H1 (cell line): Measurements from ENCODE around the gene PDP2. TPM values are rescaled to one million over a fixed set of nuclear protein-coding genes. Genes with fewer than 3 reads are reported as not detected.

Experiments used
- CBX5 ChIP-seq: fragments of 300-800, 300-1000 bp; sonication (generic); IDR thresholded peaks from 2 replicates; pipeline ENCODE4 v1.7.1; 2016; ENCODE audit warnings: antibody characterized with exemption, low read length, low read depth
- NANOG ChIP-seq: IDR thresholded peaks from 2 replicates; pipeline ENCODE4 v1.6.1; 2011; ENCODE audit warnings: low read length, low read depth, mild to moderate bottlenecking, inconsistent platforms; ENCODE audit not compliant: insufficient read depth, poor library complexity, severe bottlenecking
- TCF12 ChIP-seq: IDR thresholded peaks from 2 replicates; pipeline ENCODE4 v1.6.1; 2011; ENCODE audit warnings: low read depth, mild to moderate bottlenecking, low read length
- polyA plus RNA-seq, 7 experiments: library from polyadenylated mRNA; depleted of rRNA in 3 of 7; stranded (reverse) in 5 of 7; unstranded in 2 of 7; fragments of >200 nt in 5 of 7; fragments of 200-250 nt in 2 of 7; gene quantifications; 1 replicate in 5 of 7; 2 replicates in 1 of 7; 4 replicates in 1 of 7; pipeline versions ENCODE4 v1.2.1 to v1.2.3, GENCODE V29; 2011 to 2013; ENCODE audit warnings: missing spikeins in 2 of 7, mixed read lengths in 2 of 7
- total RNA-seq: library from RNA; stranded (reverse); fragmentation: NEBNext Ultra II Directional; extraction: Animal tissue kit (Norgen Biotek cat#: 25700); gene quantifications from 2 replicates; pipeline ENCODE4 v1.2.1, GENCODE V29; 2021
- TF ChIP-seq, protein P1 (sequence below): IDR thresholded peaks from 2 replicates; pipeline ENCODE4 v1.6.1; 2012; ENCODE audit warnings: low read length, inconsistent platforms

PDP2 gene
- total and polyA plus RNA-seq, 2 of the 8 experiments (the other 6 are each of a cell fraction or from before 2014, with no cell fraction given), result 11.7 to 36.5 TPM

DNA sequence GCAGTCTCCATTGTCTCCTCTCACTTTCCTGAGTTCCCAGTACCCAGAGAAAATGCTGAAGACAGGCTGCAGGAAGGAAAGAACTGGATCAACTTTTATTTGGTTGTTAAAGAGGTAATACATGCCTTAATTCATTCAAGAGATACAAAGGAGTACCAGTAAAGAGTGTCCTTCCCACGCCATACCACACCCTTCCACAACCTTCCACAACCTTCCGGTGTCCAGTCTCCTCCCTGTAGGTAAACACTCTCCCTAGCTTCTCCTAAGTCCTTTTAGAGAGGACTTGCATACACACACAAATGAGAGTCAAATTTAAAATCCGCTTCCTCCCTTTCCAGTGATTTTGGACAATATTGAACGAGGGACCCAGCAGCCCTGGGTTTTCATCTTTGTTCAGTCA lies 38.9 kb upstream of the PDP2 start (continued):
- TF ChIP-seq, protein P1, sequence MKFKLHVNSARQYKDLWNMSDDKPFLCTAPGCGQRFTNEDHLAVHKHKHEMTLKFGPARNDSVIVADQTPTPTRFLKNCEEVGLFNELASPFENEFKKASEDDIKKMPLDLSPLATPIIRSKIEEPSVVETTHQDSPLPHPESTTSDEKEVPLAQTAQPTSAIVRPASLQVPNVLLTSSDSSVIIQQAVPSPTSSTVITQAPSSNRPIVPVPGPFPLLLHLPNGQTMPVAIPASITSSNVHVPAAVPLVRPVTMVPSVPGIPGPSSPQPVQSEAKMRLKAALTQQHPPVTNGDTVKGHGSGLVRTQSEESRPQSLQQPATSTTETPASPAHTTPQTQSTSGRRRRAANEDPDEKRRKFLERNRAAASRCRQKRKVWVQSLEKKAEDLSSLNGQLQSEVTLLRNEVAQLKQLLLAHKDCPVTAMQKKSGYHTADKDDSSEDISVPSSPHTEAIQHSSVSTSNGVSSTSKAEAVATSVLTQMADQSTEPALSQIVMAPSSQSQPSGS, result no peak
- no peak for TF ChIP-seq TCF12
- no peak for TF ChIP-seq CBX5
- TF ChIP-seq NANOG, result no peak
